GM23338 (cell line): ENCODE results near the gene BPIFB6. TPM values are rescaled to one million over a fixed set of nuclear protein-coding genes. Genes with fewer than 3 reads are reported as not detected.

Source experiments
- ATAC-seq: fragments of 200-7000 bp; cut with Tn5 transposase; 3 replicates; pipeline ENCODE4 v1.9.1; 2020
- DNase-seq: peaks from one replicate; pipeline ENCODE4 v3.0.0-alpha.2; 2015; ENCODE audit warnings: low spot score
- H2AFZ ChIP-seq: fragments of 200-600 bp; sonication (generic); 2 replicates; pipeline ENCODE4 v1.8.0; 2016; ENCODE audit warnings: antibody characterized with exemption, mild to moderate bottlenecking, moderate library complexity
- H3F3A ChIP-seq: fragments of 200-600 bp; sonication (generic); replicated peaks from 2 replicates; pipeline ENCODE4 v1.8.0; 2017; ENCODE audit warnings: antibody characterized with exemption, mixed run types, low read depth
- H3K27ac ChIP-seq: fragments of 200-600 bp; sonication (generic); 2 replicates; pipeline ENCODE4 v1.6.1; 2016; ENCODE audit warnings: low read depth
- H3K27me3 ChIP-seq: fragments of 200-600 bp; sonication (generic); 2 replicates; pipeline ENCODE4 v1.8.0; 2016; ENCODE audit warnings: mild to moderate bottlenecking, mixed run types, moderate library complexity; ENCODE audit not compliant: insufficient read depth
- H3K36me3 ChIP-seq: fragments of 200-600 bp; sonication (generic); 2 replicates; pipeline ENCODE4 v1.8.0; 2016; ENCODE audit warnings: mild to moderate bottlenecking; ENCODE audit not compliant: insufficient read depth
- H3K4me1 ChIP-seq: fragments of 200-600 bp; sonication (generic); 2 replicates; pipeline ENCODE4 v1.8.0; 2016; ENCODE audit warnings: mild to moderate bottlenecking, moderate library complexity; ENCODE audit not compliant: insufficient read depth
- H3K4me2 ChIP-seq: fragments of 200-600 bp; sonication (generic); 2 replicates; pipeline ENCODE4 v1.7.1; 2017; ENCODE audit warnings: mixed run types
- H3K4me3 ChIP-seq: fragments of 200-600 bp; sonication (generic); 2 replicates; pipeline ENCODE4 v1.6.1; 2016; ENCODE audit warnings: mixed run types
- H3K79me2 ChIP-seq: fragments of 200-600 bp; sonication (generic); replicated peaks from 2 replicates; pipeline ENCODE4 v1.8.0; 2017; ENCODE audit warnings: mild to moderate bottlenecking; ENCODE audit not compliant: insufficient read depth
- H3K9me2 ChIP-seq: fragments of 200-600 bp; sonication (generic); 2 replicates; pipeline ENCODE4 v1.8.0; 2017; ENCODE audit not compliant: insufficient read depth
- H4K20me1 ChIP-seq: fragments of 200-600 bp; sonication (generic); replicated peaks from 2 replicates; pipeline ENCODE4 v1.8.0; 2017; ENCODE audit warnings: mild to moderate bottlenecking; ENCODE audit not compliant: insufficient read depth
- H3K27ac Mint-ChIP-seq: 2 replicates; pipeline ENCODE4 v1.8.0; 2020; ENCODE audit warnings: inconsistent platforms, mild to moderate bottlenecking, moderate library complexity, mixed read lengths
- H3K27me3 Mint-ChIP-seq: 3 replicates; pipeline ENCODE4 v1.8.0; 2022; ENCODE audit warnings: low read depth, mild to moderate bottlenecking, moderate library complexity, mixed read lengths, inconsistent platforms; ENCODE audit not compliant: insufficient read depth, poor library complexity
- H3K36me3 Mint-ChIP-seq: 3 replicates; pipeline ENCODE4 v1.8.0; 2021; ENCODE audit warnings: low read depth, mild to moderate bottlenecking, inconsistent platforms, moderate library complexity, mixed read lengths
- H3K4me1 Mint-ChIP-seq: 3 replicates; pipeline ENCODE4 v1.8.0; 2020; ENCODE audit warnings: mild to moderate bottlenecking, inconsistent platforms, mixed read lengths
- H3K4me3 Mint-ChIP-seq: 3 replicates; pipeline ENCODE4 v1.8.0; 2021; ENCODE audit warnings: moderate library complexity, mild to moderate bottlenecking, inconsistent platforms, mixed read lengths
- H3K9me3 Mint-ChIP-seq: 3 replicates; pipeline ENCODE4 v1.8.0; 2020; ENCODE audit warnings: moderate library complexity, mild to moderate bottlenecking, inconsistent platforms, mixed read lengths
- CREB1 ChIP-seq: fragments of 250-450 bp; sonication (Bioruptor Pico); IDR thresholded peaks from 2 replicates; pipeline ENCODE4 v1.5.0; 2020; ENCODE audit warnings: low read depth, mild to moderate bottlenecking, moderate library complexity
- EZH2 ChIP-seq: fragments of 200-600 bp; sonication (generic); IDR thresholded peaks from one replicate; pipeline ENCODE4 v1.8.0; 2017; ENCODE audit warnings: antibody characterized with exemption, mild to moderate bottlenecking, low read depth; ENCODE audit not compliant: unreplicated experiment
- EZH2phosphoT487 ChIP-seq: fragments of 200-600 bp; sonication (generic); IDR thresholded peaks from one replicate; pipeline ENCODE4 v1.8.1; 2018; ENCODE audit warnings: antibody characterized with exemption; ENCODE audit not compliant: unreplicated experiment
- JUNB ChIP-seq: IDR thresholded peaks from one replicate; pipeline ENCODE4 v1.6.1; 2016; ENCODE audit warnings: antibody characterized with exemption; ENCODE audit not compliant: unreplicated experiment
- NANOG ChIP-seq: IDR thresholded peaks from 2 replicates; pipeline ENCODE4 v1.6.1; 2016; ENCODE audit warnings: antibody characterized with exemption, borderline replicate concordance
- POLR2AphosphoS5 ChIP-seq: IDR thresholded peaks from 2 replicates; pipeline ENCODE4 v1.6.1; 2016; ENCODE audit warnings: antibody characterized with exemption, low read depth
- STAT1 ChIP-seq: IDR thresholded peaks from one replicate; pipeline ENCODE4 v1.6.1; 2016; ENCODE audit warnings: antibody characterized with exemption; ENCODE audit not compliant: unreplicated experiment
- ZNF114 ChIP-seq: fragments of 250-450 bp; sonication (Bioruptor Pico); IDR thresholded peaks from 2 replicates; pipeline ENCODE4 v1.5.0; 2020; ENCODE audit warnings: mild to moderate bottlenecking, moderate library complexity
- ZNF331 ChIP-seq: fragments of 250-450 bp; sonication (Bioruptor Pico); IDR thresholded peaks from 2 replicates; pipeline ENCODE4 v1.5.0; 2020; ENCODE audit warnings: low read depth, mild to moderate bottlenecking, moderate library complexity
- polyA plus RNA-seq: library from polyadenylated mRNA; unstranded; fragments of >200 nt; fragmentation: Nextera tagmentation; extraction: Ambion mirVana; gene quantifications from 2 replicates; pipeline ENCODE4 v1.2.1, GENCODE V29; 2016
- total RNA-seq: library from RNA; depleted of rRNA; stranded (reverse); fragments of >200 nt; shearing (Covaris generic); gene quantifications from 2 replicates; pipeline ENCODE4 v1.2.3, GENCODE V29; 2014
- TF ChIP-seq, protein P1 (sequence below): IDR thresholded peaks from 2 replicates; pipeline ENCODE4 v1.6.1; 2016; ENCODE audit warnings: antibody characterized with exemption
- TF ChIP-seq, protein P2 (sequence below): IDR thresholded peaks from one replicate; pipeline ENCODE4 v1.6.1; 2018; ENCODE audit warnings: antibody characterized with exemption; ENCODE audit not compliant: unreplicated experiment
- TF ChIP-seq, protein P3 (sequence below), 2 experiments: fragments of 200-600 bp in 1 of 2; sonication (generic) in 1 of 2; conservative IDR thresholded peaks; 2 replicates each; pipeline versions ENCODE4 v1.5.1 to v1.6.1; 2016 to 2017; ENCODE audit warnings: antibody characterized with exemption in 2 of 2, low read depth in 2 of 2, mild to moderate bottlenecking in 2 of 2, moderate library complexity in 1 of 2
- TF ChIP-seq, protein P4 (sequence below): fragments of 250-450 bp; sonication (Bioruptor Pico); IDR thresholded peaks from 2 replicates; pipeline ENCODE4 v1.5.0; 2020; ENCODE audit warnings: mild to moderate bottlenecking, moderate library complexity

BPIFB6 gene
- total and polyA plus RNA-seq, 2 experiments from 2014 or later = not detected

DNA sequence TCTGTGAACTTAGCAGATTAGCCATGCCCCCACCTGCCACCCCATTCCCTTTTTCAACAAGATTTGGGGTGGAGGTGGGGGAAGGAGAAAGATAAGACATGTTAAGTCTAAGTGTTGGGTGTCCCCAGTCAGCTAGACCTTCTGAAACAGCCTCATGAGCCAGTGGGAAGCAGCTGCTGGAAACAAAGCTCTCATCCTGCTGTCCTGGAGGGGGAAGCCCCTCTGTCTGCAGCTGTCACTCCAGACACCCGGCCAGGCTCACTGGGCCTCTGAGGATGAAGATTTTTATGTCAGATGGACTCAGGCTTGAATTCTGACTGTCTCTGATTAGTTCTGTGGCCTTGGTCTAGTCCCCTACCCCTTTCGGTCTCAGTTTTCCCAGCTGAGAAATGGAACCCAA lies 23.3 kb downstream of the BPIFB6 start:
- peaks cover 6% of the 10 kb centered on the region; the same call in 1 of the 3 replicates for H3K4me1 Mint-ChIP-seq
- TF ChIP-seq, protein P1, sequence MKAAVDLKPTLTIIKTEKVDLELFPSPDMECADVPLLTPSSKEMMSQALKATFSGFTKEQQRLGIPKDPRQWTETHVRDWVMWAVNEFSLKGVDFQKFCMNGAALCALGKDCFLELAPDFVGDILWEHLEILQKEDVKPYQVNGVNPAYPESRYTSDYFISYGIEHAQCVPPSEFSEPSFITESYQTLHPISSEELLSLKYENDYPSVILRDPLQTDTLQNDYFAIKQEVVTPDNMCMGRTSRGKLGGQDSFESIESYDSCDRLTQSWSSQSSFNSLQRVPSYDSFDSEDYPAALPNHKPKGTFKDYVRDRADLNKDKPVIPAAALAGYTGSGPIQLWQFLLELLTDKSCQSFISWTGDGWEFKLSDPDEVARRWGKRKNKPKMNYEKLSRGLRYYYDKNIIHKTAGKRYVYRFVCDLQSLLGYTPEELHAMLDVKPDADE = no peak
- TF ChIP-seq EZH2 = no peak
- TF ChIP-seq, protein P2, sequence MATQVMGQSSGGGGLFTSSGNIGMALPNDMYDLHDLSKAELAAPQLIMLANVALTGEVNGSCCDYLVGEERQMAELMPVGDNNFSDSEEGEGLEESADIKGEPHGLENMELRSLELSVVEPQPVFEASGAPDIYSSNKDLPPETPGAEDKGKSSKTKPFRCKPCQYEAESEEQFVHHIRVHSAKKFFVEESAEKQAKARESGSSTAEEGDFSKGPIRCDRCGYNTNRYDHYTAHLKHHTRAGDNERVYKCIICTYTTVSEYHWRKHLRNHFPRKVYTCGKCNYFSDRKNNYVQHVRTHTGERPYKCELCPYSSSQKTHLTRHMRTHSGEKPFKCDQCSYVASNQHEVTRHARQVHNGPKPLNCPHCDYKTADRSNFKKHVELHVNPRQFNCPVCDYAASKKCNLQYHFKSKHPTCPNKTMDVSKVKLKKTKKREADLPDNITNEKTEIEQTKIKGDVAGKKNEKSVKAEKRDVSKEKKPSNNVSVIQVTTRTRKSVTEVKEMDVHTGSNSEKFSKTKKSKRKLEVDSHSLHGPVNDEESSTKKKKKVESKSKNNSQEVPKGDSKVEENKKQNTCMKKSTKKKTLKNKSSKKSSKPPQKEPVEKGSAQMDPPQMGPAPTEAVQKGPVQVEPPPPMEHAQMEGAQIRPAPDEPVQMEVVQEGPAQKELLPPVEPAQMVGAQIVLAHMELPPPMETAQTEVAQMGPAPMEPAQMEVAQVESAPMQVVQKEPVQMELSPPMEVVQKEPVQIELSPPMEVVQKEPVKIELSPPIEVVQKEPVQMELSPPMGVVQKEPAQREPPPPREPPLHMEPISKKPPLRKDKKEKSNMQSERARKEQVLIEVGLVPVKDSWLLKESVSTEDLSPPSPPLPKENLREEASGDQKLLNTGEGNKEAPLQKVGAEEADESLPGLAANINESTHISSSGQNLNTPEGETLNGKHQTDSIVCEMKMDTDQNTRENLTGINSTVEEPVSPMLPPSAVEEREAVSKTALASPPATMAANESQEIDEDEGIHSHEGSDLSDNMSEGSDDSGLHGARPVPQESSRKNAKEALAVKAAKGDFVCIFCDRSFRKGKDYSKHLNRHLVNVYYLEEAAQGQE = no peak
- no peak for TF ChIP-seq ZNF114
- no peak for TF ChIP-seq EZH2phosphoT487
- TF ChIP-seq, protein P3, sequence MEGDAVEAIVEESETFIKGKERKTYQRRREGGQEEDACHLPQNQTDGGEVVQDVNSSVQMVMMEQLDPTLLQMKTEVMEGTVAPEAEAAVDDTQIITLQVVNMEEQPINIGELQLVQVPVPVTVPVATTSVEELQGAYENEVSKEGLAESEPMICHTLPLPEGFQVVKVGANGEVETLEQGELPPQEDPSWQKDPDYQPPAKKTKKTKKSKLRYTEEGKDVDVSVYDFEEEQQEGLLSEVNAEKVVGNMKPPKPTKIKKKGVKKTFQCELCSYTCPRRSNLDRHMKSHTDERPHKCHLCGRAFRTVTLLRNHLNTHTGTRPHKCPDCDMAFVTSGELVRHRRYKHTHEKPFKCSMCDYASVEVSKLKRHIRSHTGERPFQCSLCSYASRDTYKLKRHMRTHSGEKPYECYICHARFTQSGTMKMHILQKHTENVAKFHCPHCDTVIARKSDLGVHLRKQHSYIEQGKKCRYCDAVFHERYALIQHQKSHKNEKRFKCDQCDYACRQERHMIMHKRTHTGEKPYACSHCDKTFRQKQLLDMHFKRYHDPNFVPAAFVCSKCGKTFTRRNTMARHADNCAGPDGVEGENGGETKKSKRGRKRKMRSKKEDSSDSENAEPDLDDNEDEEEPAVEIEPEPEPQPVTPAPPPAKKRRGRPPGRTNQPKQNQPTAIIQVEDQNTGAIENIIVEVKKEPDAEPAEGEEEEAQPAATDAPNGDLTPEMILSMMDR (conservative IDR thresholded peaks at IDR 0.05; ENCODE audit: low read depth in 2 of 2) = no peak
- TF ChIP-seq, protein P4, sequence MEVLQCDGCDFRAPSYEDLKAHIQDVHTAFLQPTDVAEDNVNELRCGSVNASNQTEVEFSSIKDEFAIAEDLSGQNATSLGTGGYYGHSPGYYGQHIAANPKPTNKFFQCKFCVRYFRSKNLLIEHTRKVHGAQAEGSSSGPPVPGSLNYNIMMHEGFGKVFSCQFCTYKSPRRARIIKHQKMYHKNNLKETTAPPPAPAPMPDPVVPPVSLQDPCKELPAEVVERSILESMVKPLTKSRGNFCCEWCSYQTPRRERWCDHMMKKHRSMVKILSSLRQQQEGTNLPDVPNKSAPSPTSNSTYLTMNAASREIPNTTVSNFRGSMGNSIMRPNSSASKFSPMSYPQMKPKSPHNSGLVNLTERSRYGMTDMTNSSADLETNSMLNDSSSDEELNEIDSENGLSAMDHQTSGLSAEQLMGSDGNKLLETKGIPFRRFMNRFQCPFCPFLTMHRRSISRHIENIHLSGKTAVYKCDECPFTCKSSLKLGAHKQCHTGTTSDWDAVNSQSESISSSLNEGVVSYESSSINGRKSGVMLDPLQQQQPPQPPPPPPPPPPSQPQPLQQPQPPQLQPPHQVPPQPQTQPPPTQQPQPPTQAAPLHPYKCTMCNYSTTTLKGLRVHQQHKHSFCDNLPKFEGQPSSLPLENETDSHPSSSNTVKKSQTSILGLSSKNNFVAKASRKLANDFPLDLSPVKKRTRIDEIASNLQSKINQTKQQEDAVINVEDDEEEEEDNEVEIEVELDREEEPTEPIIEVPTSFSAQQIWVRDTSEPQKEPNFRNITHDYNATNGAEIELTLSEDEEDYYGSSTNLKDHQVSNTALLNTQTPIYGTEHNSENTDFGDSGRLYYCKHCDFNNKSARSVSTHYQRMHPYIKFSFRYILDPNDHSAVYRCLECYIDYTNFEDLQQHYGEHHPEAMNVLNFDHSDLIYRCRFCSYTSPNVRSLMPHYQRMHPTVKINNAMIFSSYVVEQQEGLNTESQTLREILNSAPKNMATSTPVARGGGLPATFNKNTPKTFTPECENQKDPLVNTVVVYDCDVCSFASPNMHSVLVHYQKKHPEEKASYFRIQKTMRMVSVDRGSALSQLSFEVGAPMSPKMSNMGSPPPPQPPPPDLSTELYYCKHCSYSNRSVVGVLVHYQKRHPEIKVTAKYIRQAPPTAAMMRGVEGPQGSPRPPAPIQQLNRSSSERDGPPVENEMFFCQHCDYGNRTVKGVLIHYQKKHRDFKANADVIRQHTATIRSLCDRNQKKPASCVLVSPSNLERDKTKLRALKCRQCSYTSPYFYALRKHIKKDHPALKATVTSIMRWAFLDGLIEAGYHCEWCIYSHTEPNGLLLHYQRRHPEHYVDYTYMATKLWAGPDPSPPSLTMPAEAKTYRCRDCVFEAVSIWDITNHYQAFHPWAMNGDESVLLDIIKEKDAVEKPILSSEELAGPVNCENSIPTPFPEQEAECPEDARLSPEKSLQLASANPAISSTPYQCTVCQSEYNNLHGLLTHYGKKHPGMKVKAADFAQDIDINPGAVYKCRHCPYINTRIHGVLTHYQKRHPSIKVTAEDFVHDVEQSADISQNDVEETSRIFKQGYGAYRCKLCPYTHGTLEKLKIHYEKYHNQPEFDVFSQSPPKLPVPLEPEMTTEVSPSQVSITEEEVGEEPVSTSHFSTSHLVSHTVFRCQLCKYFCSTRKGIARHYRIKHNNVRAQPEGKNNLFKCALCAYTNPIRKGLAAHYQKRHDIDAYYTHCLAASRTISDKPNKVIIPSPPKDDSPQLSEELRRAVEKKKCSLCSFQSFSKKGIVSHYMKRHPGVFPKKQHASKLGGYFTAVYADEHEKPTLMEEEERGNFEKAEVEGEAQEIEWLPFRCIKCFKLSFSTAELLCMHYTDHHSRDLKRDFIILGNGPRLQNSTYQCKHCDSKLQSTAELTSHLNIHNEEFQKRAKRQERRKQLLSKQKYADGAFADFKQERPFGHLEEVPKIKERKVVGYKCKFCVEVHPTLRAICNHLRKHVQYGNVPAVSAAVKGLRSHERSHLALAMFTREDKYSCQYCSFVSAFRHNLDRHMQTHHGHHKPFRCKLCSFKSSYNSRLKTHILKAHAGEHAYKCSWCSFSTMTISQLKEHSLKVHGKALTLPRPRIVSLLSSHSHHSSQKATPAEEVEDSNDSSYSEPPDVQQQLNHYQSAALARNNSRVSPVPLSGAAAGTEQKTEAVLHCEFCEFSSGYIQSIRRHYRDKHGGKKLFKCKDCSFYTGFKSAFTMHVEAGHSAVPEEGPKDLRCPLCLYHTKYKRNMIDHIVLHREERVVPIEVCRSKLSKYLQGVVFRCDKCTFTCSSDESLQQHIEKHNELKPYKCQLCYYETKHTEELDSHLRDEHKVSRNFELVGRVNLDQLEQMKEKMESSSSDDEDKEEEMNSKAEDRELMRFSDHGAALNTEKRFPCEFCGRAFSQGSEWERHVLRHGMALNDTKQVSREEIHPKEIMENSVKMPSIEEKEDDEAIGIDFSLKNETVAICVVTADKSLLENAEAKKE = no peak
- TF ChIP-seq STAT1 = no peak
- no peak for TF ChIP-seq ZNF331 (CRISPR knock-in tag)
- no peak for TF ChIP-seq CREB1 (CRISPR knock-in tag)
- no peak for TF ChIP-seq NANOG
- TF ChIP-seq JUNB = no peak
- TF ChIP-seq POLR2AphosphoS5 = no peak
- H3K27me3 Mint-ChIP-seq = peaks cover 5% of the 10 kb centered on the region
- no peak for DNase-seq
- Histone ChIP-seq H3K9me2 (no peaks in the 10 kb centered on the region), H3K4me3 (no peak overlapping the region), H3K4me1 (no peaks in the 10 kb centered on the region), H3K36me3 (no peaks in the 10 kb centered on the region), H3K27ac (no peak overlapping the region), H4K20me1 (no peaks in the 10 kb centered on the region), H2AFZ (no peak overlapping the region), H3K27me3 (no peaks in the 10 kb centered on the region), H3F3A (no peaks in the 10 kb centered on the region), H3K79me2 (no peaks in the 10 kb centered on the region), H3K4me2 (no peak overlapping the region)
- H3K27ac Mint-ChIP-seq = no peak overlapping the region
- no peak for ATAC-seq
- no peaks in the 10 kb centered on the region for H3K36me3 Mint-ChIP-seq
- no peak overlapping the region for H3K4me3 Mint-ChIP-seq
- no peaks in the 10 kb centered on the region for H3K9me3 Mint-ChIP-seq
